ENCODE results near the gene ACAP2. TPM values are rescaled to one million over a fixed set of nuclear protein-coding genes. Genes with fewer than 3 reads are reported as not detected.

ACAP2 gene
- total and polyA plus RNA-seq, 4 donors = 4.5 to 28.5 (median 23.3) TPM

- H3K36me3 ChIP-seq (ENCODE audit: control insufficient read depth in 4 of 4, insufficient read depth in 3 of 4, low read depth in 1 of 4, low read length in 3 of 4) = no peaks in the 10 kb centered on the region
- H3K4me3 ChIP-seq (ENCODE audit: low read depth in 1 of 3, low read length in 3 of 3) = no peak overlapping the region
- no peak overlapping the region for H3K9ac ChIP-seq (ENCODE audit: low read depth in 1 of 2, low read length in 2 of 2)
- no peak overlapping the region for H3K27ac ChIP-seq (ENCODE audit: low read depth in 1 of 2, low read length in 2 of 2)
- TF ChIP-seq ZBTB33 (IDR thresholded peaks at IDR 0.05) (no peak), EGR1 (IDR thresholded peaks at IDR 0.05; ENCODE audit: low read depth in 2 of 2) (no peak), REST (IDR thresholded peaks at IDR 0.05) (no peak), CTCF (IDR thresholded peaks at IDR 0.05; ENCODE audit: low read depth, low read length, missing input control) (no peak), JUND (IDR thresholded peaks at IDR 0.05) (no peak), HNF4G (IDR thresholded peaks at IDR 0.05) (no peak), RXRA (IDR thresholded peaks at IDR 0.05) (no peak), FOXA2 (IDR thresholded peaks at IDR 0.05) (no peak), ATF3 (IDR thresholded peaks at IDR 0.05) (no peak), MAX (IDR thresholded peaks at IDR 0.05) (no peak), TAF1 (conservative IDR thresholded peaks at IDR 0.05) (no peak), FOXA1 (IDR thresholded peaks at IDR 0.05) (no peak), YY1 (IDR thresholded peaks at IDR 0.05) (no peak), RAD21 (IDR thresholded peaks at IDR 0.05) (no peak), GABPA (IDR thresholded peaks at IDR 0.05 in 1 of 2, conservative IDR thresholded peaks at IDR 0.05 in 1 of 2) (no peak), HNF4A (conservative IDR thresholded peaks at IDR 0.05) (no peak), SP1 (IDR thresholded peaks at IDR 0.05) (no peak), NR2F2 (IDR thresholded peaks at IDR 0.05) (no peak)
- no peak for DNase-seq (ENCODE audit: low spot score)
- no peaks in the 10 kb centered on the region for H3K9me3 ChIP-seq (ENCODE audit: control insufficient read depth in 4 of 4, low read length in 3 of 4)
- no peaks in the 10 kb centered on the region for H3K4me1 ChIP-seq (ENCODE audit: control insufficient read depth in 4 of 4, insufficient read depth in 4 of 4, low read length in 3 of 4)
- H3K27me3 ChIP-seq (ENCODE audit: control insufficient read depth in 4 of 4, insufficient read depth in 4 of 4, low read length in 3 of 4) = no peaks in the 10 kb centered on the region
- 95% methylated on average over 6 of the region's 6 CpGs for WGBS
Measured at GRCh38 chr3:195227871-195228270, 214.9 kb downstream of the ACAP2 start.

All from liver (tissue), 9 donors.